Fibroblast of peridontal ligament (primary cell): ENCODE measurements around the gene USP17L20.
"Not testable (repeated sequence)": the region's sequence is repeated elsewhere in the genome, so short reads cannot be mapped to it uniquely, and the experiment has no call there.

ENCODE experiments used
- DNase-seq: peaks from one replicate; pipeline ENCODE4 v3.0.0-alpha.2; 2010; ENCODE audit errors: extremely low read depth

Gene USP17L20

GRCh38 chr4:9257824-9258223 lies at the start of gene USP17L20:
USP17L20 (plus strand) TSS chr4:9258124; CDS start chr4:9258124, 0 bp downstream.
- not testable (repeated sequence) for DNase-seq

GRCh38 chr4:9210357-9210756 lies 47.6 kb upstream of the USP17L20 start, which contains the start of gene USP17L10:
USP17L10 (plus strand) TSS chr4:9210657; CDS start chr4:9210657, 0 bp downstream.
- DNase-seq, result not testable (repeated sequence)

GRCh38 chr4:9214701-9215100 lies 43.2 kb upstream of the USP17L20 start:
- not testable (repeated sequence) for DNase-seq

GRCh38 chr4:9215105-9215504 lies 42.8 kb upstream of the USP17L20 start, which contains the start of gene USP17L11:
USP17L11 (plus strand) TSS chr4:9215405; CDS start chr4:9215405, 0 bp downstream.
- not testable (repeated sequence) for DNase-seq

- not testable (repeated sequence) for DNase-seq
Measured at GRCh38 chr4:9219852-9220251, 38.1 kb upstream of the USP17L20 start, which contains the start of gene USP17L12. USP17L12 (plus strand) TSS chr4:9220152; CDS start chr4:9220152, 0 bp downstream.

- DNase-seq, result not testable (repeated sequence)
Measured at GRCh38 chr4:9224596-9224995, 33.3 kb upstream of the USP17L20 start, which contains the start of gene USP17L13. USP17L13 (plus strand) TSS chr4:9224896; CDS start chr4:9224896, 0 bp downstream.

GRCh38 chr4:9230249-9230648 lies 27.7 kb upstream of the USP17L20 start:
- not testable (repeated sequence) for DNase-seq

GRCh38 chr4:9234085-9234484 lies 23.8 kb upstream of the USP17L20 start, which contains the start of gene USP17L15:
USP17L15 (plus strand) TSS chr4:9234385; CDS start chr4:9234385, 0 bp downstream.
- DNase-seq, result not testable (repeated sequence)

- not testable (repeated sequence) for DNase-seq
Measured at GRCh38 chr4:9238461-9238860, 19.5 kb upstream of the USP17L20 start.

- not testable (repeated sequence) for DNase-seq
Measured at GRCh38 chr4:9243579-9243978, 14.3 kb upstream of the USP17L20 start, which contains the start of gene USP17L17. USP17L17 (plus strand) TSS chr4:9243879; CDS start chr4:9243879, 0 bp downstream.

GRCh38 chr4:9247953-9248680 lies 9.8 kb upstream of the USP17L20 start, which contains the start of gene USP17L18:
USP17L18 (plus strand) TSS chr4:9248630; CDS start chr4:9248630, 0 bp downstream.
- not testable (repeated sequence) for DNase-seq

- not testable (repeated sequence) for DNase-seq
Measured at GRCh38 chr4:9253078-9253477, 4.8 kb upstream of the USP17L20 start, which contains the start of gene USP17L19. USP17L19 (plus strand) TSS chr4:9253378; CDS start chr4:9253378, 0 bp downstream.

- DNase-seq, result not testable (repeated sequence)
Measured at GRCh38 chr4:9262572-9262971, 4.6 kb downstream of the USP17L20 start, which contains the start of gene USP17L21. USP17L21 (plus strand) TSS chr4:9262872; CDS start chr4:9262872, 0 bp downstream.

- DNase-seq, result not testable (repeated sequence)
Measured at GRCh38 chr4:9267319-9267718, 9.4 kb downstream of the USP17L20 start, which contains the start of gene USP17L22. USP17L22 (plus strand) TSS chr4:9267619; CDS start chr4:9267619, 0 bp downstream.

- not testable (repeated sequence) for DNase-seq
Measured at GRCh38 chr4:9271719-9272118, 13.8 kb downstream of the USP17L20 start.
